Activated CD4-positive, alpha-beta T cell treated with anti-CD3 and anti-CD28 coated beads, Interleukin-2, amount 10 ng/mL, durations not matched to agents 7 days and 5 days (primary cell): ENCODE measurements around the gene TTI1. TPM values are rescaled to one million over a fixed set of nuclear protein-coding genes. Genes with fewer than 3 reads are reported as not detected.

Experiments used
- CTCF ChIA-PET: fragments of 350-600 bp; sonication (Branson Sonifier 250); formaldehyde crosslinking; loops from one replicate; lab custom pipeline; 2021; ENCODE audit warnings: antibody characterized with exemption; lab: Charles Lee
- POLR2A ChIA-PET: fragments of 350-600 bp; sonication (Branson Sonifier 250); formaldehyde crosslinking; loops from one replicate; lab custom pipeline; 2021; ENCODE audit warnings: antibody characterized with exemption; lab: Charles Lee
- DNase-seq: peaks from one replicate; pipeline ENCODE4 v3.0.0-alpha.2; 2020
- H3K27ac Mint-ChIP-seq: one replicate; pipeline ENCODE4 v1.8.0; 2021; ENCODE audit warnings: mild to moderate bottlenecking, moderate library complexity, mixed read lengths
- H3K27me3 Mint-ChIP-seq: one replicate; pipeline ENCODE4 v1.8.0; 2021; ENCODE audit warnings: mixed read lengths
- H3K36me3 Mint-ChIP-seq: one replicate; pipeline ENCODE4 v1.8.0; 2021; ENCODE audit warnings: low read depth, mixed read lengths
- H3K4me1 Mint-ChIP-seq: one replicate; pipeline ENCODE4 v1.8.0; 2021; ENCODE audit warnings: mixed read lengths
- H3K4me3 Mint-ChIP-seq: one replicate; pipeline ENCODE4 v1.8.0; 2021; ENCODE audit warnings: mild to moderate bottlenecking, moderate library complexity, mixed read lengths
- H3K9me3 Mint-ChIP-seq: one replicate; pipeline ENCODE4 v1.8.0; 2021; ENCODE audit warnings: mixed read lengths
- total RNA-seq, 2 experiments: library from RNA; stranded (reverse); gene quantifications; one replicate each; pipeline ENCODE4 v1.2.3, GENCODE V29; 2021

Gene TTI1
- total RNA-seq, 2 experiments from 2014 or later, result 30.2 to 32.4 TPM

DNA sequence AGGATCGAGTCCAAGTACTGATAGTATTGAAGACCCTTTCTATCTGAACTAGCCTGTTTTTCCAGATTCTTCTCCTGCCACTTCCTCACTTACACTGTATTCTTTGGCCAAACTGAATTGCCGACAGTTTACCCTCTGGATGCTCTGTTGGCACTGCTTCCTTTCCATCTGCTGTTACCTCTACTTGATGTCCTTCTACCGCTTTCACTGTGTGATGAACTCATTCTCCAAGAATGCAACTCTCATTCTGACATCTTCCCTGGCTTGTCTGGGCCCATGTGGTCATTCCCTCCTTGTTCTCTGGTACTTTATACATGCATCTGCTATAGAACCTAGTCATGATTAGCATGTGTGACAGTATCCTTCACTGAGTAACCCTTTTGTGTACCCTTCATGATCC lies 16.5 kb upstream of the TTI1 start:
- Mint-ChIP-seq H3K36me3 (peaks cover 27% of the 10 kb centered on the region), H3K4me1 (peaks cover 23% of the 10 kb centered on the region), H3K27ac (no peak overlapping the region), H3K9me3 (no peaks in the 10 kb centered on the region), H3K27me3 (no peaks in the 10 kb centered on the region), H3K4me3 (no peak overlapping the region)
- no peak for DNase-seq
- ChIA-PET POLR2A (no interaction called here), CTCF (interaction anchor here (0.6 to 2.0 kb wide), 5 partner anchors 8 to 701 kb away, joined by 3 to 4 read pairs (median 3); partner anchors contain the start of genes RPRD1B and TTI1)

DNA sequence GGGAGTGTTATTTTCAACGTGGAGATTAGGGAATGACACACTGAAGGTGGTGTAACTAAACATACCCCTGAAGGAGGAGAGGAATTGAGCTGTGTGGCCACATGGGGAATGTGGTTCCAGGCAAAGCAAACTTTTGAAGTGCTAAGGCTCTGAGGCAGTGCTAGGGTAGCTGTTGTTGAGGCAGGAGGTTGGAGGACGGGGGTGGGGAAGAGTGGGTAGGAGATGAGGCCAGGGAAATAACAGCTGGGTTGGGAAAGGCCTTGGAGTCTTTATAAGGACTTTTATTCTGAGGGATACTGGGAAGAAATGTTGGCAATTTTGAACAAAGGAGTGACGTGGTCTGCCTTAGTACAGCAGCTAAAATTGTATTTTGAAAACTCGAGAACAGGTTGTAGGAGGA lies 13.3 kb upstream of the TTI1 start:
- H3K4me1 Mint-ChIP-seq, result peaks cover 19% of the 10 kb centered on the region
- H3K9me3 Mint-ChIP-seq, result no peaks in the 10 kb centered on the region
- DNase-seq, result no peak
- ChIA-PET CTCF (interaction anchor here (0.9 to 1.6 kb wide), 2 partner anchors 10 to 482 kb away, joined by 3 to 5 read pairs; no protein-coding TSS in a partner anchor), POLR2A (no interaction called here)
- H3K27ac Mint-ChIP-seq, result no peak overlapping the region
- H3K4me3 Mint-ChIP-seq, result no peak overlapping the region
- peaks cover 41% of the 10 kb centered on the region for H3K36me3 Mint-ChIP-seq
- H3K27me3 Mint-ChIP-seq, result no peaks in the 10 kb centered on the region

- H3K36me3 Mint-ChIP-seq, result peaks cover 40% of the 10 kb centered on the region
- H3K27ac Mint-ChIP-seq, result no peak overlapping the region
- POLR2A ChIA-PET, result no interaction called here
- CTCF ChIA-PET, result no interaction called here
- H3K27me3 Mint-ChIP-seq, result no peaks in the 10 kb centered on the region
- peaks cover 11% of the 10 kb centered on the region for H3K4me1 Mint-ChIP-seq
- no peak for DNase-seq
- H3K4me3 Mint-ChIP-seq, result no peak overlapping the region
- no peaks in the 10 kb centered on the region for H3K9me3 Mint-ChIP-seq
Observed at GRCh38 chr20:38044685-38045084, 11.4 kb upstream of the TTI1 start.

DNA sequence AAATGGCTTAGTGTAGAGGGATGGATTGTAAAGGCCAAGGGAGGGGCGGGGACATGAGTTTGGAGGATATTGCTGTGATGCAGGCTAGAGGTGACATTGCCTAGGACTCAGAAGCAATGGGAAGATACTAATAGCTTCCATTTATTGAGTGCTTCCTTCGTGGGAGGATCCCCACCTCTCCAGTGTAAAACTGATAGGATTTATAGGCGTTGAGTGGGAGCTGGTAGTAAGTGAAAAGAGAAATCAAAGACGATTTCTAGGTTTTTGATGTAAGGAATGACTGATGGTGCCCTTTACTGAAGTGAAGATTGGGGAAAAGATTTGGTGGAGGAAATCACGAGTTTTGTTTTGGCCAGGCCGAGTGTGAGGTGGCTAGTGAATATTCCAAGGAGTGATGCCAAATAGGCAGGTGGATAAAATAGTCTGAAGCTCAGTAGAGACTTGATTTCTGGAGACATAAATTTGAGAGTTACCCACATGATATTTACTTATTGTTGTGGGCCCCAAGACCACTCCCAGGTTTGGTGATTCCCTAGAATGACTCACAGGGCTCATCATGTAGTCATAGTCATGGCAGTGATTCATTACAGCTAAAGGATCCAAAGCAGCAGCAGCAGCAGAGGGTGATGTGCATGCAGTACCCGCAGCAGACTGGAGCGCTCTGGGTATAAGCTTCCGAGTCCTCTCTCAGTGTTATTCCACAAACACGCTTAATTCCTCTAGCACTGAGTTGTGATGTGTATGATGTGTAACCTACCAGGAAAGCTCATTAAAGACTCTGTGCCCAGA lies 10.4 kb upstream of the TTI1 start:
- no peak for DNase-seq
- ChIA-PET POLR2A (no interaction called here), CTCF (interaction anchor here (0.6 to 2.3 kb wide), 2 partner anchors 11 to 155 kb away, joined by 4 to 7 read pairs; partner anchors contain the start of genes RPRD1B and TTI1)
- H3K27me3 Mint-ChIP-seq, result no peaks in the 10 kb centered on the region
- H3K4me1 Mint-ChIP-seq, result peaks cover 11% of the 10 kb centered on the region
- no peaks in the 10 kb centered on the region for H3K9me3 Mint-ChIP-seq
- H3K36me3 Mint-ChIP-seq, result peaks cover 38% of the 10 kb centered on the region
- no peak overlapping the region for H3K27ac Mint-ChIP-seq
- H3K4me3 Mint-ChIP-seq, result no peak overlapping the region

GRCh38 chr20:38040276-38040675 lies 7.0 kb upstream of the TTI1 start:
- no peak overlapping the region for H3K27ac Mint-ChIP-seq
- peaks cover 32% of the 10 kb centered on the region for H3K4me1 Mint-ChIP-seq
- no peak for DNase-seq
- H3K36me3 Mint-ChIP-seq, result peaks cover 40% of the 10 kb centered on the region
- ChIA-PET POLR2A (no interaction called here), CTCF (no interaction called here)
- no peaks in the 10 kb centered on the region for H3K9me3 Mint-ChIP-seq
- H3K4me3 Mint-ChIP-seq, result no peak overlapping the region
- H3K27me3 Mint-ChIP-seq, result no peaks in the 10 kb centered on the region

DNA sequence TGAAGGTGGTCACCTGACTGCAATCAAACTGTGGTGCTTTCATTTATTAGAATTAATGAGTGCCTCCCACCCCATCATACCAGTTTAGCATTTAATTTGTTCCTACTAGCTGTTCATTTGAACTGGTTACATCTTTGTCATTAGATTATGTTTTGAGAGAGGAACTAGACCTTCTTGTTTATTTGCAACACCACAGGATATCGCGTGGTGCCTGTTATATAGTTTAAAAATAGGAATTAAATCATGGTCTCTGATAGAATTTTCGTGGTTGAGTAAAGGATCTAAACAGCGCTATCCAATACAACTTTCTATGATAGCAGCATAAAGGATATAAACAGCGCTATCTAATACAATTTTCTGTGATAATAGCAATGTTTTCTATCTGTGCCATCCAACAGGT lies 3.1 kb upstream of the TTI1 start:
- Mint-ChIP-seq H3K4me3 (no peak overlapping the region), H3K27me3 (no peaks in the 10 kb centered on the region), H3K27ac (no peak overlapping the region), H3K9me3 (no peaks in the 10 kb centered on the region), H3K36me3 (peaks cover 20% of the 10 kb centered on the region), H3K4me1 (peaks cover 45% of the 10 kb centered on the region)
- no peak for DNase-seq
- ChIA-PET CTCF (interaction anchor here (2.2 kb wide), 1 partner anchor 10 kb away, joined by 5 read pairs; no protein-coding TSS in a partner anchor), POLR2A (no interaction called here)

DNA sequence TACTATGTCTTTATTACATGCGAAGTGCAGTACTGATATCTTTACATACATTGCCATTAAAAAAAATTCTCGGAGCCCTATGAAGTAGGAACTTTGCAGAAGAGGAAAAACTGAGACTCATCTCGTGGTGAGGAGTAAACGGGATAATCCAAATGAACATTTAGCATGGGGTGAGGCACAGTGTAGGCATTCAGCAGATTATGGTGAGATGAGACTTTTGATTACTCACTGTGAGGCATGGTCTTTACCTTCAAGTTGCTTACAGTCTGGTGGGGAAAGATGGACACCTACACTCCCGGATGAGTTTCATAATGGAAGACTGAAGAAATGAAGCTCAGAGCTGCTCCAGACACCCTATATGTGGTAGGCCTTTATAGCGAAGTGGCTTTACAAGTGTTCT lies 1.7 kb upstream of the TTI1 start:
- ChIA-PET POLR2A (no interaction called here), CTCF (interaction anchor here (2.2 kb wide), 1 partner anchor 11 kb away, joined by 5 read pairs; no protein-coding TSS in a partner anchor)
- H3K4me3 Mint-ChIP-seq, result peak overlapping the region; percentile 97
- H3K36me3 Mint-ChIP-seq, result peaks cover 20% of the 10 kb centered on the region
- DNase-seq, result no peak
- H3K9me3 Mint-ChIP-seq, result no peaks in the 10 kb centered on the region
- H3K27ac Mint-ChIP-seq, result peak overlapping the region; percentile 99
- H3K4me1 Mint-ChIP-seq, result peaks cover 52% of the 10 kb centered on the region
- H3K27me3 Mint-ChIP-seq, result no peaks in the 10 kb centered on the region

DNA sequence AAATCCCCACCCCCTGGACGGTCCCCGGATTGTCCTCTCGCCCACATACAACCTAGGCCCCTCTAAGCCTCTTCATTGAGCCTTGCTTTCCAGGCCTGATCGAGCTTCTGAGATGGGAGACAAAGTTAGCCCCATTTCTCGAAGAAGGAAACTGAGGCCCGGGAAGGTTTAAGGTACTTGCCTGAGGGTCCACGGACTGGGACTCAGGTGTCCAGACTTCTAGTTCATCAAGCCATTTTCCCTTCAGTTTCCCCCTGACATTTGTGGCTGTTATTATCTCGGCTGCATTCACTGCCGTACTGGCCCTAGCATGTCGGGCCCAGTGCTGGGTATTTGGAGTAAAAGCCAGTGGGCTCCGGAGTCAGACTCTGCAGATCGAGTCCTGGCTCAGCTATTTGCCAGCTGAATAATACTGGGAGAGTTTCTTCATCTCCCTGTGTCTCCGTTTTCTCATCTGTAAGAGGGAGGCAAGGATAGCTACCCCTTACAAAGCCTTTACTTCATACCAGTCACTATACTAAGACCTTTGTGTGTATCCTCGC lies 923 bp upstream of the TTI1 start:
- Mint-ChIP-seq H3K27ac (peak overlapping the region; percentile 99), H3K4me1 (peaks cover 57% of the 10 kb centered on the region), H3K36me3 (peaks cover 27% of the 10 kb centered on the region), H3K4me3 (peak overlapping the region; percentile 97), H3K27me3 (no peaks in the 10 kb centered on the region), H3K9me3 (peaks cover 3% of the 10 kb centered on the region)
- POLR2A ChIA-PET, result no interaction called here
- CTCF ChIA-PET, result interaction anchor here (0.7 to 2.3 kb wide), 5 partner anchors 9 to 401 kb away, joined by 4 to 7 read pairs (median 5); partner anchors contain the start of gene SNHG17
- DNase-seq, result no peak

- POLR2A ChIA-PET, result interaction anchor here (0.5 kb wide), 1 partner anchor 40 kb away, joined by 3 read pairs; no protein-coding TSS in a partner anchor
- Mint-ChIP-seq H3K36me3 (peaks cover 34% of the 10 kb centered on the region), H3K4me3 (peak overlapping the region; percentile 97), H3K27ac (peak overlapping the region; percentile 99), H3K4me1 (peaks cover 66% of the 10 kb centered on the region), H3K27me3 (no peaks in the 10 kb centered on the region), H3K9me3 (peaks cover 3% of the 10 kb centered on the region)
- peak; percentile 61 for DNase-seq
- CTCF ChIA-PET, result interaction anchor here (1.2 to 2.3 kb wide), 7 partner anchors 9 to 402 kb away, joined by 3 to 7 read pairs (median 4); partner anchors contain the start of gene SNHG17
Observed at GRCh38 chr20:38032585-38033329, 499 bp downstream of the TTI1 start.

- peaks cover 3% of the 10 kb centered on the region for H3K9me3 Mint-ChIP-seq
- H3K4me3 Mint-ChIP-seq, result peak overlapping the region; percentile 97
- DNase-seq, result no peak
- ChIA-PET CTCF (interaction anchor here (1.7 to 2.3 kb wide), 2 partner anchors 11 to 33 kb away, joined by 3 to 7 read pairs; no protein-coding TSS in a partner anchor), POLR2A (no interaction called here)
- H3K27ac Mint-ChIP-seq, result peak overlapping the region; percentile 99
- no peaks in the 10 kb centered on the region for H3K27me3 Mint-ChIP-seq
- H3K4me1 Mint-ChIP-seq, result peaks cover 60% of the 10 kb centered on the region
- H3K36me3 Mint-ChIP-seq, result peaks cover 30% of the 10 kb centered on the region
Observed at GRCh38 chr20:38031957-38032356, 1.3 kb downstream of the TTI1 start.

DNA sequence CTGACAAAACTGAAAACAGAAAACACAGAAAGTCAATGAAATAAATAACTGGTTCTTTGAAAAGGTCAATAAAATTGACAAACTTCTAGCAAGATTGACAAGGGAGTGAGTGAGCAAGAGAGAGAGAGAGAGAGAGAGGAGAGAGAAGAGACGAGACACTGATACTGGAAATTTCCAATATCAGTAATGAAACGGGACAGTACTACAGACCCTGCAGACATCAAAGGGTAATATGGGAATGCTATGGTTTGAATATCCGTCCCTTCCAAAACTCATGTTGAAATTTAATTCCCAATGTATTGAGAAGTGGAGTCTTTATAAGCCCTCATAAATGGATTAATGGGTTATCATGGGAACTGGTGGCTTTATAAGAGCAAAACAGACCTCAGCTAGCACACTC lies 3.8 kb downstream of the TTI1 start:
- no peaks in the 10 kb centered on the region for H3K27me3 Mint-ChIP-seq
- ChIA-PET CTCF (no interaction called here), POLR2A (no interaction called here)
- H3K27ac Mint-ChIP-seq, result no peak overlapping the region
- peaks cover 51% of the 10 kb centered on the region for H3K4me1 Mint-ChIP-seq
- DNase-seq, result no peak
- H3K4me3 Mint-ChIP-seq, result no peak overlapping the region
- peaks cover 36% of the 10 kb centered on the region for H3K36me3 Mint-ChIP-seq
- H3K9me3 Mint-ChIP-seq, result peaks cover 3% of the 10 kb centered on the region

GRCh38 chr20:38024496-38024895 lies 8.8 kb downstream of the TTI1 start:
- H3K9me3 Mint-ChIP-seq, result peaks cover 3% of the 10 kb centered on the region
- H3K27me3 Mint-ChIP-seq, result no peaks in the 10 kb centered on the region
- H3K27ac Mint-ChIP-seq, result no peak overlapping the region
- POLR2A ChIA-PET, result no interaction called here
- CTCF ChIA-PET, result interaction anchor here (1.7 kb wide), 1 partner anchor 9 kb away, joined by 6 read pairs; the partner anchor contains the start of genes RPRD1B and TTI1
- DNase-seq, result no peak
- H3K4me3 Mint-ChIP-seq, result no peak overlapping the region
- H3K36me3 Mint-ChIP-seq, result peaks cover 27% of the 10 kb centered on the region
- H3K4me1 Mint-ChIP-seq, result peaks cover 34% of the 10 kb centered on the region
